MM.1S (cell line): ENCODE data around the gene NCR3LG1.

Source experiments
- EZH2 ChIP-seq: fragments of 300-600 bp; sonication (generic); optimal IDR thresholded peaks from 2 replicates; pipeline ENCODE3; 2017; ENCODE audit warnings: low read depth, mild to moderate bottlenecking, antibody characterized with exemption, low read length, mixed read lengths
- EZH2phosphoT487 ChIP-seq: fragments of 300-600 bp; sonication (generic); IDR thresholded peaks from 2 replicates; pipeline ENCODE4 v1.6.1; 2018; ENCODE audit warnings: antibody characterized with exemption, low read length
- TF ChIP-seq, protein P1 (sequence below): fragments of 300-600 bp; sonication (generic); IDR thresholded peaks from 2 replicates; pipeline ENCODE4 v1.5.1; 2016; ENCODE audit warnings: antibody characterized with exemption, low read length, mixed read lengths

DNA sequence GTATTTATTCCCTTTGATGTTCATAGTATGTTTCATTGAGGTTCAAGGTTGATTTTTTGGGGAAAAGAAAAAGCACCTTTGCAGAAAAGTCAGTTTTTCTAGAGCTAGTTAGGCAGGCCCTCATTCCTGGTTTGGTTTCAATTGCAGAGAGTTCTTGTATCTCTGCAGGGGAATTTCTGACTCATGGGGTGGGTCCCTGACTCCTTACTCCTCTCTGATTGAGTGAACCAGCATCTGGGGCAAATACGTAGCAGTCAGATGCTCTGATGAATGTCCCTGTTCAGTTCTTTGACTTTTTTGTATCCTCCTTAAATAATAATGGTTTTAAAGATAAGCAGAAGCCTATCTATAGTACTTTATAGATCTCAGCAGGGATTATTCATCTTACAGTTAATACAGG, 7.7 kb upstream of the NCR3LG1 start:
- TF ChIP-seq, protein P1, sequence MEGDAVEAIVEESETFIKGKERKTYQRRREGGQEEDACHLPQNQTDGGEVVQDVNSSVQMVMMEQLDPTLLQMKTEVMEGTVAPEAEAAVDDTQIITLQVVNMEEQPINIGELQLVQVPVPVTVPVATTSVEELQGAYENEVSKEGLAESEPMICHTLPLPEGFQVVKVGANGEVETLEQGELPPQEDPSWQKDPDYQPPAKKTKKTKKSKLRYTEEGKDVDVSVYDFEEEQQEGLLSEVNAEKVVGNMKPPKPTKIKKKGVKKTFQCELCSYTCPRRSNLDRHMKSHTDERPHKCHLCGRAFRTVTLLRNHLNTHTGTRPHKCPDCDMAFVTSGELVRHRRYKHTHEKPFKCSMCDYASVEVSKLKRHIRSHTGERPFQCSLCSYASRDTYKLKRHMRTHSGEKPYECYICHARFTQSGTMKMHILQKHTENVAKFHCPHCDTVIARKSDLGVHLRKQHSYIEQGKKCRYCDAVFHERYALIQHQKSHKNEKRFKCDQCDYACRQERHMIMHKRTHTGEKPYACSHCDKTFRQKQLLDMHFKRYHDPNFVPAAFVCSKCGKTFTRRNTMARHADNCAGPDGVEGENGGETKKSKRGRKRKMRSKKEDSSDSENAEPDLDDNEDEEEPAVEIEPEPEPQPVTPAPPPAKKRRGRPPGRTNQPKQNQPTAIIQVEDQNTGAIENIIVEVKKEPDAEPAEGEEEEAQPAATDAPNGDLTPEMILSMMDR = no peak
- TF ChIP-seq EZH2phosphoT487 (no peak), EZH2 (no peak)
